Activated T-helper 1 cell treated with anti-CD3 and anti-CD28 coated beads, Interleukin-2, amount 50 U/mL, for 16 hours (primary cell): ENCODE measurements around the gene SMIM10L1.

Source experiments
- DNase-seq, 2 donors: peaks; one replicate each; pipeline ENCODE4 v3.0.0-alpha.2; 2020; ENCODE audit warnings: low read depth in 1 of 2, low spot score in 1 of 2

SMIM10L1 gene

GRCh38 chr12:11171145-11171968, at the start of gene SMIM10L1:
TSS of gene SMIM10L1 (plus strand) at chr12:11171194. CDS start at chr12:11171357, 163 bp downstream.
- peak; percentile 71 to 79 for DNase-seq

- DNase-seq = no peak
These were observed 40.6 kb upstream of the SMIM10L1 start for GRCh38 chr12:11130382-11130781.

GRCh38 chr12:11130999-11131398, 40.0 kb upstream of the SMIM10L1 start:
- no peak for DNase-seq

GRCh38 chr12:11133162-11133561, 37.8 kb upstream of the SMIM10L1 start:
- no peak for DNase-seq

- no peak for DNase-seq
These were observed 37.2 kb upstream of the SMIM10L1 start for GRCh38 chr12:11133816-11134215.

GRCh38 chr12:11134305-11134704, 36.7 kb upstream of the SMIM10L1 start, which contains the start of gene TAS2R30:
TSS of gene TAS2R30 (minus strand) at chr12:11134644. CDS start at chr12:11134244, 400 bp downstream.
- no peak for DNase-seq

DNA sequence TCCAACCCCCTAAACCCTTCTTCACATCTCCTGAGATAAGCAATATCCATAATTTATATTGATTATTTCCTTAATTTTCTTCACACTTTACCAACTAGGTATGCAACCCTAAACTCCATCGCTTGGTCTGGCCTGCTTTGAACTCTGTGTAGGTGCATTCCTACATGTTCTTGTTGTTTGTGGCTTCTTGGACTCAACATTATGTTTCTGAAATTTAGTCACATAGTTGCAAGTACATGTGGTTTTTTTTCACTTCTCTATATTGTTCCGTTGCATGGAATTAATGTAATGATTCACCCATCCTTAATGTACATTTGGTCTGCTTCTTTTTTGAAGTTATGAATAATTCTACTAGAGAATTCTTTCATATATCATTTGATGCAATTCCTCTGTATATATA, 34.9 kb upstream of the SMIM10L1 start:
- DNase-seq = no peak

DNA sequence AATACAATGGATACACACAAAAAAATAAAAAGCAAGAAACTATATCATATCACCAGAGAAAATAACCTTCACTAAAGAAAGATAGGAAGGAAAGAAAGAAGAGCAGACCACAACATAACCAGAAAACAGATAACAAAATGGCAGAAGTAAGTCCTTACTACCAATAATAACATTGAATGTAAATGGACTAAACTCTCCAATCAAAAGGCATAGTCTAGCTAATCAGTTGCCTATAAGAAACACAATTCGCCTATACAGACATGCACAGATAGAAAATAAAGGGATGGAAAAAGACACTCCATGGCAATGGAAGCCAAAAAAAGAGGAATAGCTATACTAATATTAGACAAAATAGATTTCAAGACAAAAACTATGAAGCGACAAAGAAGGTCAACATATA, 27.6 kb upstream of the SMIM10L1 start:
- no peak for DNase-seq

DNA sequence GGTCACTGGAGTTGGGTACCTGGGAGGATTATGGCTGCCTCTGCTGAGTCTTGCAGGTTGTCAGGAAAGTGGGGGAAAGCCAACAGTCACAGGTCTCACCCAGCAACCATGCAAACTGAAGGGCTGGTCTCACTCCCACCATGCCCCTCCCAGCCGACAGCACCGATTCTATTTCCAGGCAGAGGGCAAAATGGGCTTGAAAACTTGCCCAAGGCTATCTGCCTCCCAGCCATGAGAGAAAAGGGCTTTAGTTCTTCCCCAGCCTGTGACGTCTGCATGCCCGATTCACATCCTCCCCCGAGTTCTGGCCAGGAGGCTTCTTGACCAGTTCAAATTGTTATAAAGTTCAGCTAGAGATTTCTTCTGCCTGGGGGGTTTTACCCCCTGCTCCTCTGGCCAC, 26.7 kb upstream of the SMIM10L1 start:
- DNase-seq = no peak

GRCh38 chr12:11147420-11147819, 23.6 kb upstream of the SMIM10L1 start:
- DNase-seq = no peak

DNA sequence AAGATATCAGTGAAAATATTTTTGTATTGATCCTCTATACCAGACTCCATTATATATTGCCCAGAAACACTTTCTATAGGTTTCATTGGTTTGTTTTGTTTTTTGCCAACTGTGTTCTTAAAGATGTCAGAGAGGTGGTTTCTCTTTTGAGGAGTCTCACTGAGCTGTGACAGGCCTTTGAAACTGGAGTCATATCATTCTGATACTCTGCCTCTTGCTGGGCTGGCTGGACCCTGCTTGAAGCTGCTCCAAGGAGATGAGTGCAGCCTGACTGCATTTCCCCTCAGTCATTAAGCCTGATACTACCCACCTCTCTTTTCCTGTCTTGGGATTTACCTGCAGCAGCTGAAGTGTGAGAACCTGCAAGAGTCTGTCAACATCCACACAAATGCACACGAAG, 20.2 kb upstream of the SMIM10L1 start:
- DNase-seq = no peak

DNA sequence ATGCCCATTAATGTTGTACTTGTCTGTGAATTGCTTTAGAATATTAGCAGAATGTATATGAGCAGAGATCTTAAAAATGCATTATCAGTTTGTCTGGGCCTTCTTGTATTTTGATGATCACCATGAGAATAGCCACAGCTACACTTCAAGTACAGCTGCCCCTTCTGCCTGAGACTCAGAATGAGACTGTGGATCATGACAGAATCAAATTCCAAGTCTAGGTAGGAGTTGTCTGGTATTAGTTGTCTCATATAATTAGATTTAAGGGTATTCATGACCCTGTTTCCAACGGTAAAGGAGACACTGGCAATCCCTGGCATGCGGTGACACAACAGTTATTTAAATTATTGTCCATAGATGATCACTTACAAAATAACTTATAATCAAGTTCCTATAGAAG, 18.3 kb upstream of the SMIM10L1 start:
- DNase-seq = no peak

- no peak for DNase-seq
These were observed 16.5 kb upstream of the SMIM10L1 start for GRCh38 chr12:11154400-11154925.

DNA sequence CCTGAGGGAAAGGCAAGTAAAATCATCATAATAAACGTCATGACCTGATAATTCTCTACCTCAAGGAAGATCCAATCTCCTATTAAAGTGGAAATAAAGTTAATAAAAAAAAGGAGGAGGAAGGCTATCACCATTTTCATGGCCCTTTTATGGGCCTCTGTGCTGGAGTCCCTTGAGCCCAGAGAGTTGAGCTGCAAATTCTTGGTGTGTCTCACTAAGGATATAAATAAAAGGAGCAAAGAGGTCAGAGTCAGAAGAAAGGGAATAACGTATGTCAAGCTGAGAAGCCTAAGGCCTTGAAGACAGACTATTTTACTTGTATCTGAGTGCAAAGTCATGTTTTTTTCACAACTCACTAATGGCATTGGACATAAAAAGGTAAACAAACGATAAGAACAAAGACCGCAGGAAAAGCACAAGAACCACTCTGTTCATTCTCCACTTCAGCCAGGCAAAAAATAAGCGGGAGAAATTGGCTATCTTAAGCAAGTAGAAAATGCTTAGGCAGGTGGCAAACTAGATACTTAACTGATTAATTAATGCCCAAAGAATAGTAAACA, 12.0 kb upstream of the SMIM10L1 start:
- DNase-seq = no peak

- DNase-seq = no peak
These were observed 8.5 kb upstream of the SMIM10L1 start for GRCh38 chr12:11162502-11162901.

GRCh38 chr12:11164384-11164783, 6.6 kb upstream of the SMIM10L1 start:
- DNase-seq = no peak

DNA sequence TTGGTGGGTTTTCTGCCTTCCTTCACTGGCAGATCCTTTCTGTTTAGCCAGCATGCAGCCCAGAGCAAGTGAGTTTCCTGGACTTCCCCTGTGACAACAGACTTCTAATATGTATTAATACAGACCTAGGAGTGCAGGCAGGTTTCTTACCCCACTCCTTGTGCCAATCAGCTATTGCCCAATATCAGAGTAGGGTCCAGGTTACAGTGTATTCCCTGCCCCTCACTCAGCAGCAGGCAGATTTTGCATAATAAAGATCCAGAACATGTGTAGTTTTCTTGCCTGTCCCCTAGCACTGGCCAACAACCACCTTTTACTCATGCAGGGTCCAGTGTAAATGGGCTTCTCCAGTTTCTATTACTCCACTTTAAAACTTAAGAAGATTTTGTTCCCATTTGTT, 4.7 kb upstream of the SMIM10L1 start:
- no peak for DNase-seq

DNA sequence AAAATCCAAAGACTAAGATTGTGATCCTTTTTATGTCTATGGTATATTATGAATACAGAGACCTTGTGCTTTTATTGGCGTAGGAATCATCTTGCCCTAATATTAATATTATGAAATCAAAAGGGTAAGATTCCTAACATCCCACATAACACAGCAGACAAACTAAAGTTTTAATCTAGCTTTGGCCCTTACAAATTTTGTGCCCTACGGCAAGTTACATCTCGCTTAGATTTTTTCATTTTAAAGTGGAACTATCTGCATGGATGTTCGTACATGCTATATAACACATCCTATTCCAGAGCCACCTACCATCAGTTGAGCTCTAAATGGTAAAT, 217 bp upstream of the SMIM10L1 start:
- no peak for DNase-seq

DNA sequence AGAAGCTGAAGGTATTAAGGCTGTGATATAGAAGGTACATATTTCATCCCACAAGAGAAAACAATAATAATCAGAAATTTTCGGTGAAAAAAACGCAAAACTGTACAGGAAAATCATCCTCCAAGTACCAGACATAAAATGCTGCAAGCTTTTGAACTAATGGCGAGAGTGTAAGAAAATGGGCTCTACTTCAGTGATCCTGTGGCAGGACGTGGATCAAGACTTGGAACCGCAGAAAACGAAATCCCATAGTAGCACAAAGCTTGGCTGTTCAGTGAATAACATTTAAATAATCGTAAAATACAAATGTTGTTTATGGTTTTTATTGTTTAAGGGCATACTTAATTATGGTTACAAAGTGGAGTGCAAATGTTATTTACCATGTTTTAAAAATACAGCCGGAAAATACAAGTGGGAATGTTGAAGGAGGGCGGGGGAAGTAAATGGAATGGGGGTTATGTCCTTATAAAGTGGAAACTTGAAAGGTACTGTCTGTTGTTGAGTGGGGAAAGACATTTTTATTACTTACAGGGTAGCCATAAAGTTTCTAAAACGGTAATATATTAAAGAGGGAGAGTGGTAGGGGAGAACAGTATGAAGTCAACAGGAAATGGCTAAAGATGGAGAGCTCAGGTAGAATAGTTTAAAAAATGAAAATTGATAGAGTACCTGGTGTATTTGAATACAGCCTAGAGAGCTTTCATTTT, 1.1 kb downstream of the SMIM10L1 start:
- no peak for DNase-seq

DNA sequence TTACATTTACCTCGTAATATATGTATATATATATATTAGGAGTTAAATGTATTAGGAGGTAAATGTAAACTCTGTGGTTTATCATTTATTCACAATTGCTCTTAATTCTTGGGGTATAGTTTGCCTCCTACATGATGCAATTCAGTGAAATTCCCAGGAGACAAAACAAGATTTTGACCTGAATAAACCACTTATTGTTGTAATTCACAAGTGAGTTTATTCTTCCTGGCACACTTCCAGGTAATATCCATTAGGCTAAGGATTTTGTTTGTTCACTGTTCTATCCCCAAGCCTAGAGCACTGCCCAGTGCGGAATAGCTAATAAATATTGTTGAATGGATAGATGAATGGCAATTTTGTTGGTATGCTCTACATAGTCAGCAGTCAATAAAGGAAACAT, 3.0 kb downstream of the SMIM10L1 start:
- DNase-seq = no peak

- no peak for DNase-seq
These were observed 7.3 kb downstream of the SMIM10L1 start for GRCh38 chr12:11178250-11178649.

DNA sequence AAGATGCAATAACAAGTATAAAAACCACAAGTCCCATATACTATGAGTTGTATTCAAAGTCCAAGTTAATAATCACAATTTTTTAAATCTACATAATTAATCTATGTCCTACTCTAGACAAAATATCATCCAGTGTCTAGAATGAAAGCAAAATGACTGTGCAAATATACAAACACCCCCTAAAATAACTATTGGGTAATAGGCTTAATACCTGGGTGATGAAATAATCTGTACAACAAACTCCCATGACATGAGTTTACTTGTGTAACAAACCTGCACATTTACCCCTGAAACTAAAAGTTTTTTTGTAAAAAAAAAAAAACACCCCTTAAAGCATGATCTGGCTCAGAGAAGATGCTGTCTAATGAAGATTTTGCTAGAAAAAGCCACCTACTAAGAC, 11.5 kb downstream of the SMIM10L1 start:
- no peak for DNase-seq
